ENCODE results near the gene SNX5. TPM values are rescaled to one million over a fixed set of nuclear protein-coding genes. Genes with fewer than 3 reads are reported as not detected.

SNX5 gene
- total and polyA plus RNA-seq, 2 of the 13 experiments (the other 11 are each of a cell fraction or from before 2014, with no cell fraction given) = 664 to 1,040 TPM

DNA sequence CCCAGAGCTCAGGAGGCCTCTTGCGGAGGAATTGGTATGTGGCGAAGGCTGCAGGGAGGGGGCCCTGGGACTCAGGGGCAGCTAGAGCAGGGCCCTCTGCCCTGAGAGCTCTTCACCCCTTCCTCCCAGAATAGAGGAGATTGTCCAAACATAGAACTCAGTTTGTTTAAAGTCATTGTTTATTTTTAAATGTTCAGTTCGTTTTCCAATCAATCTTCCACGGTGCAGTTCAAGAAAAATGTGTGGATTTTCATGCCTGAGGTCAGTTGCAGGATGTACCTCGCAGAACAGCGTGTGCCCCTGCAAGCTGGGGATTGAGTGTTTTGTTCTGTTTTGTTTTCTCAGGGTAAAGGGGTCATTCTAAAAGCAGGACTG, 37.4 kb upstream of the SNX5 start (continued):
- TF ChIP-seq ZNF30 (CRISPR knock-in tag; IDR thresholded peaks at IDR 0.05) = no peak
- TF ChIP-seq ZNF614 (CRISPR knock-in tag; IDR thresholded peaks at IDR 0.05; ENCODE audit: borderline replicate concordance) = no peak
- TF ChIP-seq KLF11 (CRISPR knock-in tag; IDR thresholded peaks at IDR 0.05) = no peak
- TF ChIP-seq, protein P1, sequence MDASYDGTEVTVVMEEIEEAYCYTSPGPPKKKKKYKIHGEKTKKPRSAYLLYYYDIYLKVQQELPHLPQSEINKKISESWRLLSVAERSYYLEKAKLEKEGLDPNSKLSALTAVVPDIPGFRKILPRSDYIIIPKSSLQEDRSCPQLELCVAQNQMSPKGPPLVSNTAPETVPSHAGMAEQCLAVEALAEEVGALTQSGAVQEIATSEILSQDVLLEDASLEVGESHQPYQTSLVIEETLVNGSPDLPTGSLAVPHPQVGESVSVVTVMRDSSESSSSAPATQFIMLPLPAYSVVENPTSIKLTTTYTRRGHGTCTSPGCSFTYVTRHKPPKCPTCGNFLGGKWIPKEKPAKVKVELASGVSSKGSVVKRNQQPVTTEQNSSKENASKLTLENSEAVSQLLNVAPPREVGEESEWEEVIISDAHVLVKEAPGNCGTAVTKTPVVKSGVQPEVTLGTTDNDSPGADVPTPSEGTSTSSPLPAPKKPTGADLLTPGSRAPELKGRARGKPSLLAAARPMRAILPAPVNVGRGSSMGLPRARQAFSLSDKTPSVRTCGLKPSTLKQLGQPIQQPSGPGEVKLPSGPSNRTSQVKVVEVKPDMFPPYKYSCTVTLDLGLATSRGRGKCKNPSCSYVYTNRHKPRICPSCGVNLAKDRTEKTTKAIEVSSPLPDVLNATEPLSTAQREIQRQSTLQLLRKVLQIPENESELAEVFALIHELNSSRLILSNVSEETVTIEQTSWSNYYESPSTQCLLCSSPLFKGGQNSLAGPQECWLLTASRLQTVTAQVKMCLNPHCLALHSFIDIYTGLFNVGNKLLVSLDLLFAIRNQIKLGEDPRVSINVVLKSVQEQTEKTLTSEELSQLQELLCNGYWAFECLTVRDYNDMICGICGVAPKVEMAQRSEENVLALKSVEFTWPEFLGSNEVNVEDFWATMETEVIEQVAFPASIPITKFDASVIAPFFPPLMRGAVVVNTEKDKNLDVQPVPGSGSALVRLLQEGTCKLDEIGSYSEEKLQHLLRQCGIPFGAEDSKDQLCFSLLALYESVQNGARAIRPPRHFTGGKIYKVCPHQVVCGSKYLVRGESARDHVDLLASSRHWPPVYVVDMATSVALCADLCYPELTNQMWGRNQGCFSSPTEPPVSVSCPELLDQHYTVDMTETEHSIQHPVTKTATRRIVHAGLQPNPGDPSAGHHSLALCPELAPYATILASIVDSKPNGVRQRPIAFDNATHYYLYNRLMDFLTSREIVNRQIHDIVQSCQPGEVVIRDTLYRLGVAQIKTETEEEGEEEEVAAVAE (CRISPR knock-in tag; IDR thresholded peaks at IDR 0.05; ENCODE audit: borderline replicate concordance) = no peak
- no peak for TF ChIP-seq ZNF441 (CRISPR knock-in tag; IDR thresholded peaks at IDR 0.05; ENCODE audit: borderline replicate concordance)
- TF ChIP-seq SMAD3 (CRISPR knock-in tag; IDR thresholded peaks at IDR 0.05) = no peak
- TF ChIP-seq, protein P2, sequence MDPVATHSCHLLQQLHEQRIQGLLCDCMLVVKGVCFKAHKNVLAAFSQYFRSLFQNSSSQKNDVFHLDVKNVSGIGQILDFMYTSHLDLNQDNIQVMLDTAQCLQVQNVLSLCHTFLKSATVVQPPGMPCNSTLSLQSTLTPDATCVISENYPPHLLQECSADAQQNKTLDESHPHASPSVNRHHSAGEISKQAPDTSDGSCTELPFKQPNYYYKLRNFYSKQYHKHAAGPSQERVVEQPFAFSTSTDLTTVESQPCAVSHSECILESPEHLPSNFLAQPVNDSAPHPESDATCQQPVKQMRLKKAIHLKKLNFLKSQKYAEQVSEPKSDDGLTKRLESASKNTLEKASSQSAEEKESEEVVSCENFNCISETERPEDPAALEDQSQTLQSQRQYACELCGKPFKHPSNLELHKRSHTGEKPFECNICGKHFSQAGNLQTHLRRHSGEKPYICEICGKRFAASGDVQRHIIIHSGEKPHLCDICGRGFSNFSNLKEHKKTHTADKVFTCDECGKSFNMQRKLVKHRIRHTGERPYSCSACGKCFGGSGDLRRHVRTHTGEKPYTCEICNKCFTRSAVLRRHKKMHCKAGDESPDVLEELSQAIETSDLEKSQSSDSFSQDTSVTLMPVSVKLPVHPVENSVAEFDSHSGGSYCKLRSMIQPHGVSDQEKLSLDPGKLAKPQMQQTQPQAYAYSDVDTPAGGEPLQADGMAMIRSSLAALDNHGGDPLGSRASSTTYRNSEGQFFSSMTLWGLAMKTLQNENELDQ (CRISPR knock-in tag; IDR thresholded peaks at IDR 0.05; ENCODE audit: borderline replicate concordance) = no peak
- TF ChIP-seq ZNF678 (CRISPR knock-in tag; IDR thresholded peaks at IDR 0.05) = no peak
- TF ChIP-seq HHEX (CRISPR knock-in tag; IDR thresholded peaks at IDR 0.05) = no peak
- TF ChIP-seq, protein P3, sequence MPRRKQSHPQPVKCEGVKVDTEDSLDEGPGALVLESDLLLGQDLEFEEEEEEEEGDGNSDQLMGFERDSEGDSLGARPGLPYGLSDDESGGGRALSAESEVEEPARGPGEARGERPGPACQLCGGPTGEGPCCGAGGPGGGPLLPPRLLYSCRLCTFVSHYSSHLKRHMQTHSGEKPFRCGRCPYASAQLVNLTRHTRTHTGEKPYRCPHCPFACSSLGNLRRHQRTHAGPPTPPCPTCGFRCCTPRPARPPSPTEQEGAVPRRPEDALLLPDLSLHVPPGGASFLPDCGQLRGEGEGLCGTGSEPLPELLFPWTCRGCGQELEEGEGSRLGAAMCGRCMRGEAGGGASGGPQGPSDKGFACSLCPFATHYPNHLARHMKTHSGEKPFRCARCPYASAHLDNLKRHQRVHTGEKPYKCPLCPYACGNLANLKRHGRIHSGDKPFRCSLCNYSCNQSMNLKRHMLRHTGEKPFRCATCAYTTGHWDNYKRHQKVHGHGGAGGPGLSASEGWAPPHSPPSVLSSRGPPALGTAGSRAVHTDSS (CRISPR knock-in tag; conservative IDR thresholded peaks at IDR 0.05) = no peak
- TF ChIP-seq ZNF510 (CRISPR knock-in tag; IDR thresholded peaks at IDR 0.05; ENCODE audit: low read depth) = no peak
- TF ChIP-seq ZNF143 (CRISPR knock-in tag; IDR thresholded peaks at IDR 0.05) = no peak
- no peak for TF ChIP-seq POLR2AphosphoS5 (IDR thresholded peaks at IDR 0.05; ENCODE audit: low read depth, low read length)
- TF ChIP-seq, protein P4, sequence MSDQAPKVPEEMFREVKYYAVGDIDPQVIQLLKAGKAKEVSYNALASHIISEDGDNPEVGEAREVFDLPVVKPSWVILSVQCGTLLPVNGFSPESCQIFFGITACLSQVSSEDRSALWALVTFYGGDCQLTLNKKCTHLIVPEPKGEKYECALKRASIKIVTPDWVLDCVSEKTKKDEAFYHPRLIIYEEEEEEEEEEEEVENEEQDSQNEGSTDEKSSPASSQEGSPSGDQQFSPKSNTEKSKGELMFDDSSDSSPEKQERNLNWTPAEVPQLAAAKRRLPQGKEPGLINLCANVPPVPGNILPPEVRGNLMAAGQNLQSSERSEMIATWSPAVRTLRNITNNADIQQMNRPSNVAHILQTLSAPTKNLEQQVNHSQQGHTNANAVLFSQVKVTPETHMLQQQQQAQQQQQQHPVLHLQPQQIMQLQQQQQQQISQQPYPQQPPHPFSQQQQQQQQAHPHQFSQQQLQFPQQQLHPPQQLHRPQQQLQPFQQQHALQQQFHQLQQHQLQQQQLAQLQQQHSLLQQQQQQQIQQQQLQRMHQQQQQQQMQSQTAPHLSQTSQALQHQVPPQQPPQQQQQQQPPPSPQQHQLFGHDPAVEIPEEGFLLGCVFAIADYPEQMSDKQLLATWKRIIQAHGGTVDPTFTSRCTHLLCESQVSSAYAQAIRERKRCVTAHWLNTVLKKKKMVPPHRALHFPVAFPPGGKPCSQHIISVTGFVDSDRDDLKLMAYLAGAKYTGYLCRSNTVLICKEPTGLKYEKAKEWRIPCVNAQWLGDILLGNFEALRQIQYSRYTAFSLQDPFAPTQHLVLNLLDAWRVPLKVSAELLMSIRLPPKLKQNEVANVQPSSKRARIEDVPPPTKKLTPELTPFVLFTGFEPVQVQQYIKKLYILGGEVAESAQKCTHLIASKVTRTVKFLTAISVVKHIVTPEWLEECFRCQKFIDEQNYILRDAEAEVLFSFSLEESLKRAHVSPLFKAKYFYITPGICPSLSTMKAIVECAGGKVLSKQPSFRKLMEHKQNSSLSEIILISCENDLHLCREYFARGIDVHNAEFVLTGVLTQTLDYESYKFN (CRISPR knock-in tag; conservative IDR thresholded peaks at IDR 0.05) = peak; percentile 40; the same call in 1 of the 2 replicates
- TF ChIP-seq, protein P5, sequence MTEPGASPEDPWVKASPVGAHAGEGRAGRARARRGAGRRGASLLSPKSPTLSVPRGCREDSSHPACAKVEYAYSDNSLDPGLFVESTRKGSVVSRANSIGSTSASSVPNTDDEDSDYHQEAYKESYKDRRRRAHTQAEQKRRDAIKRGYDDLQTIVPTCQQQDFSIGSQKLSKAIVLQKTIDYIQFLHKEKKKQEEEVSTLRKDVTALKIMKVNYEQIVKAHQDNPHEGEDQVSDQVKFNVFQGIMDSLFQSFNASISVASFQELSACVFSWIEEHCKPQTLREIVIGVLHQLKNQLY (CRISPR knock-in tag; IDR thresholded peaks at IDR 0.05) = 0 out of 2 replicates have a peak, but pooled peaks have one; percentile 30
- TF ChIP-seq, protein P6, sequence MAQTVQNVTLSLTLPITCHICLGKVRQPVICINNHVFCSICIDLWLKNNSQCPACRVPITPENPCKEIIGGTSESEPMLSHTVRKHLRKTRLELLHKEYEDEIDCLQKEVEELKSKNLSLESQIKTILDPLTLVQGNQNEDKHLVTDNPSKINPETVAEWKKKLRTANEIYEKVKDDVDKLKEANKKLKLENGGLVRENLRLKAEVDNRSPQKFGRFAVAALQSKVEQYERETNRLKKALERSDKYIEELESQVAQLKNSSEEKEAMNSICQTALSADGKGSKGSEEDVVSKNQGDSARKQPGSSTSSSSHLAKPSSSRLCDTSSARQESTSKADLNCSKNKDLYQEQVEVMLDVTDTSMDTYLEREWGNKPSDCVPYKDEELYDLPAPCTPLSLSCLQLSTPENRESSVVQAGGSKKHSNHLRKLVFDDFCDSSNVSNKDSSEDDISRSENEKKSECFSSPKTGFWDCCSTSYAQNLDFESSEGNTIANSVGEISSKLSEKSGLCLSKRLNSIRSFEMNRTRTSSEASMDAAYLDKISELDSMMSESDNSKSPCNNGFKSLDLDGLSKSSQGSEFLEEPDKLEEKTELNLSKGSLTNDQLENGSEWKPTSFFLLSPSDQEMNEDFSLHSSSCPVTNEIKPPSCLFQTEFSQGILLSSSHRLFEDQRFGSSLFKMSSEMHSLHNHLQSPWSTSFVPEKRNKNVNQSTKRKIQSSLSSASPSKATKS (CRISPR knock-in tag; IDR thresholded peaks at IDR 0.05) = no peak
